MCF 10A (cell line): ENCODE results near the gene CAP2. TPM values are rescaled to one million over a fixed set of nuclear protein-coding genes. Genes with fewer than 3 reads are reported as not detected.

ENCODE experiments used
- BruUV-seq: library from RNA; stranded (reverse); fragments of 400-500 nt; replicated peaks from 2 replicates; lab custom pipeline; 2021; lab: Mats Ljungman, UMichigan
- CTCF ChIA-PET: fragments of 300-600 bp; sonication (Branson Sonifier 250); formaldehyde crosslinking; extraction: SDS; loops from one replicate; lab custom pipeline; 2021; ENCODE audit warnings: antibody characterized with exemption, inconsistent platforms; lab: Yijun Ruan, JAX
- POLR2A ChIA-PET: fragments of 300-600, 350-650 bp; sonication (Branson Sonifier 250); formaldehyde crosslinking; extraction: SDS; loops from one replicate; lab custom pipeline; 2020; ENCODE audit warnings: antibody characterized with exemption, inconsistent platforms; lab: Yijun Ruan, JAX
- DNase-seq: peaks from one replicate; pipeline ENCODE4 v3.0.0-alpha.2; 2018; ENCODE audit not compliant: unreplicated experiment
- H3K27ac Mint-ChIP-seq: one replicate; pipeline ENCODE4 v1.8.0; 2022; ENCODE audit warnings: mild to moderate bottlenecking, low read depth, mixed read lengths; ENCODE audit not compliant: unreplicated experiment
- H3K27me3 Mint-ChIP-seq: one replicate; pipeline ENCODE4 v1.8.0; 2022; ENCODE audit warnings: mixed read lengths; ENCODE audit not compliant: insufficient read depth, unreplicated experiment
- H3K36me3 Mint-ChIP-seq: one replicate; pipeline ENCODE4 v1.8.0; 2022; ENCODE audit warnings: mild to moderate bottlenecking, moderate library complexity, mixed read lengths; ENCODE audit not compliant: insufficient read depth, unreplicated experiment
- H3K4me1 Mint-ChIP-seq: one replicate; pipeline ENCODE4 v1.8.0; 2022; ENCODE audit warnings: mixed read lengths; ENCODE audit not compliant: insufficient read depth, unreplicated experiment
- H3K4me3 Mint-ChIP-seq: one replicate; pipeline ENCODE4 v1.8.0; 2022; ENCODE audit warnings: mild to moderate bottlenecking, moderate library complexity, mixed read lengths; ENCODE audit not compliant: unreplicated experiment
- H3K9me3 Mint-ChIP-seq: one replicate; pipeline ENCODE4 v1.8.0; 2022; ENCODE audit warnings: mixed read lengths; ENCODE audit not compliant: unreplicated experiment
- CTCF ChIP-seq: fragments of 200-600 bp; IDR thresholded peaks from one replicate; pipeline ENCODE4 v1.8.0; 2022; ENCODE audit warnings: antibody characterized with exemption, mild to moderate bottlenecking; ENCODE audit not compliant: unreplicated experiment
- intact Hi-C: fragments of 100-400 bp; cut with micrococcal nuclease; formaldehyde crosslinking; loops from 2 replicates; pipeline ENCODE4 v1.14.1; 2022
- total RNA-seq: library from RNA; stranded (reverse); gene quantifications from 2 replicates; pipeline ENCODE4 v1.2.3, GENCODE V29; 2022

CAP2 gene
- total RNA-seq, 1 experiment from 2014 or later: 12.3 TPM

- Mint-ChIP-seq H3K4me3 (no peak overlapping the region), H3K36me3 (no peaks in the 10 kb centered on the region), H3K27me3 (no peaks in the 10 kb centered on the region), H3K27ac (no peak overlapping the region), H3K4me1 (no peaks in the 10 kb centered on the region), H3K9me3 (no peaks in the 10 kb centered on the region)
- BruUV-seq: no TSS peak
- POLR2A ChIA-PET: interaction anchor here (0.6 to 3.1 kb wide), 3 partner anchors 11 to 556 kb away, joined by 3 to 21 read pairs (median 4); partner anchors contain the start of gene FAM8A1
- DNase-seq: peak; percentile 74
- CTCF ChIA-PET: interaction anchor here (0.6 to 2.2 kb wide), 9 partner anchors 14 to 433 kb away, joined by 3 to 7 read pairs (median 3); no protein-coding TSS in a partner anchor
- TF ChIP-seq CTCF: no peak
- intact Hi-C loops: loop anchor here (1.0 to 10.0 kb wide), 3 partner anchors 215 to 915 kb away; no protein-coding TSS in a partner anchor
Measured at GRCh38 chr6:17589406-17590096, 196.2 kb downstream of the CAP2 start.

GRCh38 chr6:17591287-17591686 lies 197.9 kb downstream of the CAP2 start:
- no peak for TF ChIP-seq CTCF
- intact Hi-C loops: no loop called here
- no TSS peak for BruUV-seq
- Mint-ChIP-seq H3K9me3 (no peaks in the 10 kb centered on the region), H3K27ac (no peak overlapping the region), H3K4me3 (no peak overlapping the region), H3K4me1 (no peaks in the 10 kb centered on the region), H3K36me3 (no peaks in the 10 kb centered on the region), H3K27me3 (no peaks in the 10 kb centered on the region)
- no peak for DNase-seq
- ChIA-PET POLR2A (interaction anchor here (0.9 kb wide), 1 partner anchor 8 kb away, joined by 3 read pairs; the partner anchor contains the start of gene FAM8A1), CTCF (interaction anchor here (0.6 to 1.4 kb wide), 2 partner anchors 9 to 886 kb away, joined by 5 to 6 read pairs; partner anchors contain the start of gene FAM8A1)

- ChIA-PET CTCF (interaction anchor here (0.7 kb wide), 1 partner anchor 419 kb away, joined by 3 read pairs; no protein-coding TSS in a partner anchor), POLR2A (no interaction called here)
- no peak for TF ChIP-seq CTCF
- BruUV-seq: no TSS peak
- no peak for DNase-seq
- no peaks in the 10 kb centered on the region for H3K27me3 Mint-ChIP-seq
- intact Hi-C loops: no loop called here
- H3K4me1 Mint-ChIP-seq: no peaks in the 10 kb centered on the region
- no peaks in the 10 kb centered on the region for H3K36me3 Mint-ChIP-seq
- H3K27ac Mint-ChIP-seq: no peak overlapping the region
- H3K9me3 Mint-ChIP-seq: no peaks in the 10 kb centered on the region
- H3K4me3 Mint-ChIP-seq: no peak overlapping the region
Measured at GRCh38 chr6:17593246-17593645, 199.9 kb downstream of the CAP2 start.

GRCh38 chr6:17596085-17596484 lies 202.7 kb downstream of the CAP2 start:
- Mint-ChIP-seq H3K9me3 (no peaks in the 10 kb centered on the region), H3K27me3 (no peaks in the 10 kb centered on the region), H3K27ac (no peak overlapping the region), H3K4me1 (peaks cover under 1% of the 10 kb centered on the region), H3K36me3 (no peaks in the 10 kb centered on the region), H3K4me3 (no peak overlapping the region)
- BruUV-seq: no TSS peak
- intact Hi-C loops: no loop called here
- ChIA-PET CTCF (no interaction called here), POLR2A (no interaction called here)
- DNase-seq: no peak
- no peak for TF ChIP-seq CTCF
